ENCODE results near the gene KLF7.

- TF ChIP-seq CTCF (IDR thresholded peaks at IDR 0.05): no peak
- TF ChIP-seq REST (IDR thresholded peaks at IDR 0.05; ENCODE audit: insufficient read depth in 1 of 2, low read depth in 2 of 2, low read length in 1 of 2): no peak
- TF ChIP-seq TCF7L2 (IDR thresholded peaks at IDR 0.05; ENCODE audit: low read depth, low read length): no peak
- no peak for TF ChIP-seq SIN3A (IDR thresholded peaks at IDR 0.05; ENCODE audit: borderline replicate concordance, insufficient read depth, low read depth, low read length)
- TF ChIP-seq POLR2AphosphoS5 (IDR thresholded peaks at IDR 0.05; ENCODE audit: low read depth, low read length): no peak
Measured at GRCh38 chr2:207051385-207051965, 114.3 kb downstream of the KLF7 start.
